ENCODE results near the gene AMACR.
"Not testable (repeated sequence)": the region's sequence is repeated elsewhere in the genome, so short reads cannot be mapped to it uniquely, and the experiment has no call there.

Gene AMACR

GRCh38 chr5:33969572-33970452 lies 38.0 kb downstream of the AMACR start:
- no peak for DNase-seq (ENCODE audit: low read depth in 2 of 2)

GRCh38 chr5:33968211-33969005 lies 39.4 kb downstream of the AMACR start:
- DNase-seq (ENCODE audit: low read depth in 2 of 2): no peak

- no peak for DNase-seq (ENCODE audit: low read depth in 2 of 2)
Measured at GRCh38 chr5:33966805-33967204, 41.0 kb downstream of the AMACR start.

DNA sequence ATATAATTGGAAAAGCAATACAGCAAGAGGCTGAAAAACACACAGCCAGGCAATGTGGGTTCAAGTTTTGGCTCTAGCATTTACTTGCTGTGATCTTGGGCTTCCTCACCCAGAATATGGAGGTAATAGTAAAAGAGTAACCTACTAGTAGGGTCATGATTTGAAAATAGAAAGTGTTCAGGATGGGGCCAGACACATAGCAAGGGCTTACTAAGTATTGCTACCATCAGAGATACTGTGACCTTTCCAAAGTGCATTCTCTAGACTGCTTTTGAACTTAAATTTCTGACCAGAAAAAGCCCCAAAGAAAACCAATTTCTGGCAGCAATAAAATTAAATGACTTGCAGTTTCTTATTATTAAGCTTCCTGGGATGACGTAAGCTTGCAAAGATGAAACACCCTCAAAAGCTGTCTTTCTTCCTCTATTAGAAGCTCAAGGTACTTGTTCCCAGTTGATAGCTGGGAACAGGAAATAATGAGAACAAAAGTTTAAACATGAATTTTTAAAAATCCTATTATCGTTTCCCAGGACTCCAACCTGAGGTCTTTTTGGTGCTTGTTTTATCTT lies 43.6 kb downstream of the AMACR start:
- DNase-seq (ENCODE audit: low read depth in 2 of 2): no peak

- DNase-seq (ENCODE audit: low read depth in 2 of 2): no peak
Measured at GRCh38 chr5:33958176-33958575, 49.7 kb downstream of the AMACR start.

- DNase-seq (ENCODE audit: low read depth in 2 of 2): no peak
Measured at GRCh38 chr5:33957577-33958150, 50.2 kb downstream of the AMACR start.

DNA sequence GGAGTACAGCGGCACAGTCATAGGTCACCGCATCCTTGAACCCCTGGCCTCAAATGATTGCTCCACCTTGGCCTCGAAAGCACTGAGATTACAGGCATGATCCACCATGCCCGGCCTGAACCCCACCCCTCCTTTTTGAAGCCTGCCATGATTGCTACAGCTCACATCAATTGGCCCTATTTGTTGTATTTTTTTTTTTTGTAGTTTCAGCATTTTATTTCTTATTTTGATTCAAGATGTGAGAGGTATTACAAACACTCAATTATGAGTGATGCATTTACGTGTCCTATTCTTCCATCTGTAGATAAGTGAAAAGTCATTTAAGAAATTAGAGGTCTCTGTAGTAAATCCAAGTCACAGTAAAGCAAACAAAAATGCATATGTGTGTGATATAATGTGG lies 55.7 kb downstream of the AMACR start:
- not testable (repeated sequence) for DNase-seq (ENCODE audit: low read depth in 2 of 2)

DNA sequence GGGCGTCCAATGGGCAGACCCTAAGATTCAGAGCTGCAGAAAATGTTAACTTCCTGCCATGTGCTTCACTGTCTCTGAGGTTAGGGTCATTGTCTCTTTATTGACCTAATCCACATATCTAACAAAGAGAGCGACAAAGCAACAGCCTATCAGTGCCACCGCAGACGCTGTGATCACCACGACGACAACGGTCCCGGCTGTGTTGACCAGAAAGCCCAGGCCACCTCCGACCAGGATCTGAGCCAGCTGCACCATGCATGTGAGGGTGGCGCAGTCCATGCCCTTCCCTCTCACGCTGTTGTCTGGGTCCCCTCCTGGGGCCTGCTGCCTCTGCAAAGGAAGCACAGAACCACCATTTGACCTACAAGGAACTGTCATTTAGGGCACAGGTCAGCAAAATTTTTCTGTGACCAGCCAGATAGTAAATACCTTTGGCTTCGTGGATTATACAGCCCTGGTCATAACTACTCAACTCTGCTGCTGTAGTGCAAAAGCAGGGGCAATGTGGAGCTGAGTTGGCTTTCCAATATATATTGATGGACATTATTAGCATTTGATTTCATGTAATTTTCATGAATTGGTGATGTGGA lies 63.2 kb downstream of the AMACR start:
- DNase-seq (ENCODE audit: low read depth in 2 of 2): no peak

DNA sequence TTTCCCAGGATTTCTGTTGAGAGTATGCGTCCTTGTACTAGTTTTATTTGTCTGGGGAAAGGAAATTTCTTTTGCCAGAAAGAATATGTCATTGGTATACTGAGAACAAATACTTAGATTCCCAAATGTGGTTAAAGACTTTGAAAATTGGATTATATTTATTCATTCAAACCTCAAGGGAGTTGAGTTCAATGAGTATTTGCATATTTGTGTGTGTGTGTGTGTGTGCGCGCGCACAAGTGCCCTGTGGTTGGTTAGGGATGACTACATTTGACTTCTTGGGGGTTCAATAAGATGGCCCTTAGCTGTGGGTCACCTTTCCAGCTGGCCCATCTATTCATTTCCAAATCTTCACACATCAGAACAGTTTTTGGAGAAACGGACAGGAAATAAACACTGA lies 66.8 kb downstream of the AMACR start:
- DNase-seq (ENCODE audit: low read depth in 2 of 2): no peak

- no peak for DNase-seq (ENCODE audit: low read depth in 2 of 2)
Measured at GRCh38 chr5:33939556-33940262, 68.1 kb downstream of the AMACR start.

GRCh38 chr5:33938881-33939280 lies 69.0 kb downstream of the AMACR start:
- no peak for DNase-seq (ENCODE audit: low read depth in 2 of 2)

- DNase-seq (ENCODE audit: low read depth in 2 of 2): no peak
Measured at GRCh38 chr5:33938507-33938796, 69.4 kb downstream of the AMACR start.

GRCh38 chr5:33937707-33938506 lies 69.9 kb downstream of the AMACR start:
- DNase-seq (ENCODE audit: low read depth in 2 of 2): no peak

GRCh38 chr5:33937017-33937706 lies 70.7 kb downstream of the AMACR start:
- no peak for DNase-seq (ENCODE audit: low read depth in 2 of 2)

DNA sequence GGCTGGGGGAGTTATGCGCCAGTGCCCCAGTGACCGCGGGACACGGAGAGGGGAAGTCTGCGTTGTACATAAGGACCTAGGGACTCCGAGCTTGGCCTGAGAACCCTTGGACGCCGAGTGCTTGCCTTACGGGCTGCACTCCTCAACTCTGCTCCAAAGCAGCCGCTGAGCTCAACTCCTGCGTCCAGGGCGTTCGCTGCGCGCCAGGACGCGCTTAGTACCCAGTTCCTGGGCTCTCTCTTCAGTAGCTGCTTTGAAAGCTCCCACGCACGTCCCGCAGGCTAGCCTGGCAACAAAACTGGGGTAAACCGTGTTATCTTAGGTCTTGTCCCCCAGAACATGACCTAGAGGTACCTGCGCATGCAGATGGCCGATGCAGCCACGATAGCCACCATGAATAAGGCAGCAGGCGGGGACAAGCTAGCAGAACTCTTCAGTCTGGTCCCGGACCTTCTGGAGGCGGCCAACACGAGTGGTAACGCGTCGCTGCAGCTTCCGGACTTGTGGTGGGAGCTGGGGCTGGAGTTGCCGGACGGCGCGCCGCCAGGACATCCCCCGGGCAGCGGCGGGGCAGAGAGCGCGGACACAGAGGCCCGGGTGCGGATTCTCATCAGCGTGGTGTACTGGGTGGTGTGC lies 71.4 kb downstream of the AMACR start, which contains the start of gene RXFP3:
Gene RXFP3, plus strand, starts transcription at position 6 of the 636 bp plus-strand sequence. Its CDS starts 355 bp downstream, at position 361.
- no peak for DNase-seq (ENCODE audit: low read depth in 2 of 2)

Data from stimulated activated CD8-positive, alpha-beta memory T cell treated with anti-CD3 and anti-CD28 coated beads, Interleukin-7, amount 100 ng/mL, for 1 hour (primary cell).